ENCODE measurements around the gene TULP4.
"Not testable (repeated sequence)": the region's sequence is repeated elsewhere in the genome, so short reads cannot be mapped to it uniquely, and the experiment has no call there.

TULP4 gene

GRCh38 chr6:158524311-158524710 is 212.0 kb downstream of the TULP4 start:
- TF ChIP-seq, protein P1, sequence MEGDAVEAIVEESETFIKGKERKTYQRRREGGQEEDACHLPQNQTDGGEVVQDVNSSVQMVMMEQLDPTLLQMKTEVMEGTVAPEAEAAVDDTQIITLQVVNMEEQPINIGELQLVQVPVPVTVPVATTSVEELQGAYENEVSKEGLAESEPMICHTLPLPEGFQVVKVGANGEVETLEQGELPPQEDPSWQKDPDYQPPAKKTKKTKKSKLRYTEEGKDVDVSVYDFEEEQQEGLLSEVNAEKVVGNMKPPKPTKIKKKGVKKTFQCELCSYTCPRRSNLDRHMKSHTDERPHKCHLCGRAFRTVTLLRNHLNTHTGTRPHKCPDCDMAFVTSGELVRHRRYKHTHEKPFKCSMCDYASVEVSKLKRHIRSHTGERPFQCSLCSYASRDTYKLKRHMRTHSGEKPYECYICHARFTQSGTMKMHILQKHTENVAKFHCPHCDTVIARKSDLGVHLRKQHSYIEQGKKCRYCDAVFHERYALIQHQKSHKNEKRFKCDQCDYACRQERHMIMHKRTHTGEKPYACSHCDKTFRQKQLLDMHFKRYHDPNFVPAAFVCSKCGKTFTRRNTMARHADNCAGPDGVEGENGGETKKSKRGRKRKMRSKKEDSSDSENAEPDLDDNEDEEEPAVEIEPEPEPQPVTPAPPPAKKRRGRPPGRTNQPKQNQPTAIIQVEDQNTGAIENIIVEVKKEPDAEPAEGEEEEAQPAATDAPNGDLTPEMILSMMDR (IDR thresholded peaks at IDR 0.05; ENCODE audit: control insufficient read depth, insufficient read depth, low read depth, low read length, missing control alignments), result no peak
- DNase-seq (ENCODE audit: low read depth), result no peak
- no peak overlapping the region for H3K4me3 ChIP-seq (ENCODE audit: control insufficient read depth, low read depth, low read length)

- DNase-seq (ENCODE audit: low read depth); H3K4me3 ChIP-seq (ENCODE audit: control insufficient read depth, low read depth, low read length): not testable (repeated sequence)
Observed at GRCh38 chr6:158527858-158528257, 215.6 kb downstream of the TULP4 start.

GRCh38 chr6:158528826-158529225 is 216.6 kb downstream of the TULP4 start:
- DNase-seq (ENCODE audit: low read depth), result no peak
- H3K4me3 ChIP-seq (ENCODE audit: control insufficient read depth, low read depth, low read length), result no peak overlapping the region
- TF ChIP-seq, protein P1 (IDR thresholded peaks at IDR 0.05; ENCODE audit: control insufficient read depth, insufficient read depth, low read depth, low read length, missing control alignments), result no peak

GRCh38 chr6:158529629-158530028 is 217.4 kb downstream of the TULP4 start:
- no peak overlapping the region for H3K4me3 ChIP-seq (ENCODE audit: control insufficient read depth, low read depth, low read length)
- TF ChIP-seq, protein P1 (IDR thresholded peaks at IDR 0.05; ENCODE audit: control insufficient read depth, insufficient read depth, low read depth, low read length, missing control alignments), result no peak
- DNase-seq (ENCODE audit: low read depth), result no peak

- H3K4me3 ChIP-seq (ENCODE audit: control insufficient read depth, low read depth, low read length), result no peak overlapping the region
- TF ChIP-seq, protein P1 (IDR thresholded peaks at IDR 0.05; ENCODE audit: control insufficient read depth, insufficient read depth, low read depth, low read length, missing control alignments), result no peak
- DNase-seq (ENCODE audit: low read depth), result no peak
Observed at GRCh38 chr6:158531566-158531965, 219.3 kb downstream of the TULP4 start.

DNA sequence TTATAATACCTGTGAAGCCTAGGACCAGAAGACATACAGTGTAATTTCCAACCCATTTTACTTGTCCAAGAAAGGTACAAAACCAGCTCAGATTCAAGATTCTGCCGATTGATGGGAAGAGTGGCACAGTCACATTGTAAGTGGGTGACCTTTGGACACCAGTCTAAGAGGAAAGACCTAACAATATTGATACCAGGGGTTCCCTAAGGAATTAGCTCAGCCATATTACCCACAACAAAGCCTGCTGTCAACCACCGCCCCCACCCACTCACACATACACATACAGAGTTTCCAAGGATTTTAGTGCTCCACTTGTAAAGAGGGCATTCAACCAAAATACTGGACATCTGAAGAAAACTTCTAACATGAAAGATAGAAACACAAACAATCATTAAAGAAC is 219.7 kb downstream of the TULP4 start:
- DNase-seq (ENCODE audit: low read depth), result no peak
- TF ChIP-seq, protein P1 (IDR thresholded peaks at IDR 0.05; ENCODE audit: control insufficient read depth, insufficient read depth, low read depth, low read length, missing control alignments), result no peak
- no peak overlapping the region for H3K4me3 ChIP-seq (ENCODE audit: control insufficient read depth, low read depth, low read length)

GRCh38 chr6:158536084-158536890 is 224.0 kb downstream of the TULP4 start:
- TF ChIP-seq, protein P1 (IDR thresholded peaks at IDR 0.05; ENCODE audit: control insufficient read depth, insufficient read depth, low read depth, low read length, missing control alignments), result no peak
- DNase-seq (ENCODE audit: low read depth), result no peak
- H3K4me3 ChIP-seq (ENCODE audit: control insufficient read depth, low read depth, low read length), result peak overlapping the region; percentile 47
